Stomach (tissue), 4 donors: Measurements from ENCODE around the gene PANK4.

ENCODE experiments used
- CTCF ChIP-seq, 7 experiments: fragments of 450-650 bp in 4 of 7; fragments of 200-600 bp in 3 of 7; sonication (generic) in 3 of 7; IDR thresholded peaks; one replicate each; pipeline ENCODE4 v1.5.1; 2016 to 2019; ENCODE audit warnings: antibody characterized with exemption in 7 of 7, control low read depth in 2 of 7, mild to moderate bottlenecking in 1 of 7
- EP300 ChIP-seq: sonication (generic); formaldehyde crosslinking; IDR thresholded peaks from one replicate; pipeline ENCODE4 v1.6.1; 2017; ENCODE audit warnings: antibody characterized with exemption
- POLR2A ChIP-seq, 4 donors: fragments of 450-650 bp; IDR thresholded peaks; one replicate each; pipeline ENCODE4 v1.6.1; 2016; ENCODE audit warnings: antibody characterized with exemption in 4 of 4, control low read depth in 2 of 4, mild to moderate bottlenecking in 1 of 4, moderate library complexity in 1 of 4
- POLR2AphosphoS5 ChIP-seq, 3 donors: sonication (generic); formaldehyde crosslinking; IDR thresholded peaks; one replicate each; pipeline ENCODE4 v1.6.1; 2016; ENCODE audit warnings: antibody characterized with exemption in 3 of 3

DNA sequence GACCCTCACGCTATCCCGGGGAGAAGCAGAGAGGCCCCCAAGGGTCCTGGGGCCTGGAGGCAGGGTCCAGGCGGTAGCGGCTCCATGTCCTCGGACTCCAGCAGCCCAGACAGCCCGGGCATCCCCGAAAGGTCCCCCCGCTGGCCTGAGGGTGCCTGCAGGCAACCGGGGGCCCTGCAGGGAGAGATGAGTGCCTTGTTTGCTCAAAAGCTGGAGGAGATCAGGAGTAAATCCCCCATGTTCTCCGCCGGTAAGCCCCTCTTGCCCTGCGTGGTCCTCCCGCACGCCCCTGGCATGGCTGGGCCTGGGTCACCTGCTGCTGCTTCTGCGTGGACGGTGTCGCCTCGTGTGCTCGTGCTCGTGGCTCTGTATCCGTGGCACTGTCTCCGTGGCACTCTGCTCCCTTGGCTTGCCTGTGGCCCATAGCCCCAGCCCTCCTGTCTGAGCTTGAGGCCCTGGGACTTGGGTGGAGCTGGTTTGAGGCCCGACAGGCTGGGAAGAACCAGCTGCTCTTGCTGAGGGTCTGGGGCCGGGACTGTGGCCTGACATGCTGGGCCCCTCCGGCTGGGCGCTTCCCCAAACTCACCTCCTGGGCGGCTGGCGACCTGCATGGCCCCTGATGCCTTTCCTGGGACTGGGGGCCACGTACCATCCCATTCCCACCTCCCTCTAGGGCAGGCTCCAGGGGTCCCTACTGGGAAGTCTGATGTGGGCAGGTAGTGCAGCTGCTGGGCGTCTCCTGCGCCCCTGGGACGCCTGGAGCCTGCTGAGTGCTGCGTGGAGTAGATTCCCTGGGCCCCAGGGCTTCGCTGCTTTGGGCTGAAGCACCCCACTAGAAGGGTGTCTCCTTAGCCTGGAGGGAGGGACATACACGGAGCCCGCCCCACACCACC, 23.5 kb downstream of the PANK4 start:
- TF ChIP-seq POLR2AphosphoS5 (IDR thresholded peaks at IDR 0.05): no peak
- no peak for TF ChIP-seq CTCF (IDR thresholded peaks at IDR 0.05)
- no peak for TF ChIP-seq POLR2A (IDR thresholded peaks at IDR 0.05)
- no peak for TF ChIP-seq EP300
